ENCODE results near the gene CST5. TPM values are rescaled to one million over a fixed set of nuclear protein-coding genes. Genes with fewer than 3 reads are reported as not detected.

Gene CST5
- polyA plus RNA-seq, 1 of the 3 experiments (the other 2 are of a cell fraction), result not detected

DNA sequence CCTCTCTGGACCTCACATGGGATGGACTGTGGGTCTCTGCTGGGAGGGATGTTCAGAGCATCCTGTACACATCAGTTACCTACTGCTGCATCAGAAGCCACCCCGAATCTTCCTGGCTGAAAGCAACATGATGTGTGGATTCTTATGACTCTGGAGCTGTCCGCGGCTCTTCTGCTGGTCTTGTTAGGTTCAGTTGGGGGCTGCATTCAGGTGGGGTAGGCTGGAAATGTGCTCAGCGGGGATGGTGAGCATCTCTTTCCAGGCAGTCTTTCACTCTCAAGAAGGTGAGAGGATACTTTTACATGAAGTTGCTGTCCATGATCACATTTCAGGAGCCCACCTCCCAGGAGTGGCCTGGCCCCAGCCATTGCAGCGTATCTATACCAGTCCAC, 5.2 kb upstream of the CST5 start:
- no peak overlapping the region for H3K27ac ChIP-seq (ENCODE audit: low read depth in 2 of 2, low read length in 1 of 2)
- TF ChIP-seq FOXM1 (IDR thresholded peaks at IDR 0.05; ENCODE audit: low read depth), result no peak
- no peaks in the 10 kb centered on the region; the same call in 1 of the 2 replicates for H3K27me3 ChIP-seq (ENCODE audit: insufficient read depth)
- 54% methylated on average over 4 of the region's 5 CpGs for WGBS (ENCODE audit: low lambda C conversion rate)
- H3K4me1 ChIP-seq (ENCODE audit: control insufficient read depth in 1 of 2, insufficient read depth in 2 of 2, low read depth in 1 of 2, low read length in 1 of 2), result no peaks in the 10 kb centered on the region
- H2AFZ ChIP-seq (ENCODE audit: low read depth), result no peak overlapping the region
- H3F3A ChIP-seq (replicated peaks; ENCODE audit: insufficient read depth), result no peaks in the 10 kb centered on the region
- H3K9me3 ChIP-seq, result no peaks in the 10 kb centered on the region
- ChIA-PET POLR2A (no interaction called here), CTCF (no interaction called here)
- H4K20me1 ChIP-seq (ENCODE audit: insufficient read depth), result no peaks in the 10 kb centered on the region
- no peaks in the 10 kb centered on the region for H3K36me3 ChIP-seq (replicated peaks in 1 of 2; ENCODE audit: control insufficient read depth in 1 of 2, insufficient read depth in 2 of 2, low read length in 1 of 2)
- DNase-seq, result no peak
- H3K4me2 ChIP-seq, result no peak overlapping the region
- no peaks in the 10 kb centered on the region for H3K79me2 ChIP-seq (ENCODE audit: insufficient read depth)
- H3K9me2 ChIP-seq, result no peaks in the 10 kb centered on the region
- no peak overlapping the region for H3K9ac ChIP-seq
- H3K4me3 ChIP-seq (ENCODE audit: low read depth in 2 of 2, low read length in 1 of 2), result no peak overlapping the region

DNA sequence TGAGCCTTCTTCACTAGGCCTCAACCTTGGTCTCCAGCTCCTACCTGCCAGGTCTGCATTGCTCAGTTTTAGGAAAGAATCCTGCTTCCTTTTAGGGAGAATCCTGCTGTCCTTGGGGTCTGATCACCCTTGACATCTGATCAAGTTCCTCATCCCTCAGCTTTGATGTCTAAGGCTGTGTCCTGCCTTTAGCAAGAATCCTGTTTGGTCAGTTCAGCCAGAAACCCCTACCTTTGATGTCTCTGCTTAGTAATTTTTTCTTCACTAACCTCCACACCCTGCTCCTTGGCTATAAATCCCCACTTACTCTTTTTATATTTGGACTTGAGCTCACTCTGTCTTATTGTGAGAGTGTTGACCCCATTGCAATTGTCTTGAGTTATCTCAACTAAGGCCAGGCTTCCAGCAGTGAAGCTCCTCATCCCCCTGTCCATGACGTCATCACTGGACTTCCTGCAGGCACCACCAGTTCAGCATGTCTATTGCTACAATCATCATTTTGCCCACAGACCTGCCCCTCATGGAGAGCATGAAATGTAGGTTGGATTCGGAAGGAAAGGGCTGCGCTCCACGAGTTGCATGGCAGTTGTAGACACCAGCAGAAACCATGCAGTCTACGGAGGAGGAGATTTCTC, 4.7 kb upstream of the CST5 start:
- Histone ChIP-seq H3K9me2 (no peaks in the 10 kb centered on the region), H3K27ac (ENCODE audit: low read depth in 2 of 2, low read length in 1 of 2) (no peak overlapping the region), H3K4me2 (no peak overlapping the region), H3K4me1 (ENCODE audit: control insufficient read depth in 1 of 2, insufficient read depth in 2 of 2, low read depth in 1 of 2, low read length in 1 of 2) (no peaks in the 10 kb centered on the region), H3K27me3 (ENCODE audit: insufficient read depth) (no peaks in the 10 kb centered on the region; the same call in 1 of the 2 replicates), H2AFZ (ENCODE audit: low read depth) (no peak overlapping the region), H3F3A (replicated peaks; ENCODE audit: insufficient read depth) (no peaks in the 10 kb centered on the region), H3K36me3 (replicated peaks in 1 of 2; ENCODE audit: control insufficient read depth in 1 of 2, insufficient read depth in 2 of 2, low read length in 1 of 2) (no peaks in the 10 kb centered on the region), H3K4me3 (ENCODE audit: low read depth in 2 of 2, low read length in 1 of 2) (no peak overlapping the region), H4K20me1 (ENCODE audit: insufficient read depth) (no peaks in the 10 kb centered on the region), H3K79me2 (ENCODE audit: insufficient read depth) (no peaks in the 10 kb centered on the region), H3K9me3 (no peaks in the 10 kb centered on the region), H3K9ac (no peak overlapping the region)
- 41% methylated on average over 5 of the region's 5 CpGs for WGBS (ENCODE audit: low lambda C conversion rate)
- TF ChIP-seq FOXM1 (IDR thresholded peaks at IDR 0.05; ENCODE audit: low read depth), result no peak
- TF ChIP-seq, protein P1, sequence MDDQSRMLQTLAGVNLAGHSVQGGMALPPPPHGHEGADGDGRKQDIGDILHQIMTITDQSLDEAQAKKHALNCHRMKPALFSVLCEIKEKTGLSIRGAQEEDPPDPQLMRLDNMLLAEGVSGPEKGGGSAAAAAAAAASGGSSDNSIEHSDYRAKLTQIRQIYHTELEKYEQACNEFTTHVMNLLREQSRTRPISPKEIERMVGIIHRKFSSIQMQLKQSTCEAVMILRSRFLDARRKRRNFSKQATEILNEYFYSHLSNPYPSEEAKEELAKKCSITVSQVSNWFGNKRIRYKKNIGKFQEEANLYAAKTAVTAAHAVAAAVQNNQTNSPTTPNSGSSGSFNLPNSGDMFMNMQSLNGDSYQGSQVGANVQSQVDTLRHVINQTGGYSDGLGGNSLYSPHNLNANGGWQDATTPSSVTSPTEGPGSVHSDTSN (IDR thresholded peaks at IDR 0.05), result no peak
- TF ChIP-seq SIN3A (IDR thresholded peaks at IDR 0.05; ENCODE audit: borderline replicate concordance, low read depth, low read length), result no peak
- TF ChIP-seq SMC3 (IDR thresholded peaks at IDR 0.05; ENCODE audit: low read depth, low read length), result no peak
- no peak for TF ChIP-seq JUND (IDR thresholded peaks at IDR 0.05)
- TF ChIP-seq MXI1 (IDR thresholded peaks at IDR 0.05; ENCODE audit: low read depth, low read length), result no peak
- no peak for TF ChIP-seq ZBTB33 (IDR thresholded peaks at IDR 0.05; ENCODE audit: borderline replicate concordance, low read depth)
- no peak for TF ChIP-seq GABPA (IDR thresholded peaks at IDR 0.05; ENCODE audit: low read depth)
- TF ChIP-seq, protein P2, sequence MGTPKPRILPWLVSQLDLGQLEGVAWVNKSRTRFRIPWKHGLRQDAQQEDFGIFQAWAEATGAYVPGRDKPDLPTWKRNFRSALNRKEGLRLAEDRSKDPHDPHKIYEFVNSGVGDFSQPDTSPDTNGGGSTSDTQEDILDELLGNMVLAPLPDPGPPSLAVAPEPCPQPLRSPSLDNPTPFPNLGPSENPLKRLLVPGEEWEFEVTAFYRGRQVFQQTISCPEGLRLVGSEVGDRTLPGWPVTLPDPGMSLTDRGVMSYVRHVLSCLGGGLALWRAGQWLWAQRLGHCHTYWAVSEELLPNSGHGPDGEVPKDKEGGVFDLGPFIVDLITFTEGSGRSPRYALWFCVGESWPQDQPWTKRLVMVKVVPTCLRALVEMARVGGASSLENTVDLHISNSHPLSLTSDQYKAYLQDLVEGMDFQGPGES (IDR thresholded peaks at IDR 0.05; ENCODE audit: low read depth, low read length), result no peak
- no peak for TF ChIP-seq EZH2phosphoT487 (IDR thresholded peaks at IDR 0.05; ENCODE audit: borderline replicate concordance, low read depth)
- TF ChIP-seq MEF2A (IDR thresholded peaks at IDR 0.05; ENCODE audit: borderline replicate concordance, low read depth), result no peak
- TF ChIP-seq EP300 (IDR thresholded peaks at IDR 0.05; ENCODE audit: borderline replicate concordance in 1 of 2, low read depth in 1 of 2, low read length in 1 of 2), result no peak
- TF ChIP-seq CHD2 (IDR thresholded peaks at IDR 0.05; ENCODE audit: low read length, partially characterized antibody), result no peak
- TF ChIP-seq TCF12 (IDR thresholded peaks at IDR 0.05), result no peak
- TF ChIP-seq, protein P3, sequence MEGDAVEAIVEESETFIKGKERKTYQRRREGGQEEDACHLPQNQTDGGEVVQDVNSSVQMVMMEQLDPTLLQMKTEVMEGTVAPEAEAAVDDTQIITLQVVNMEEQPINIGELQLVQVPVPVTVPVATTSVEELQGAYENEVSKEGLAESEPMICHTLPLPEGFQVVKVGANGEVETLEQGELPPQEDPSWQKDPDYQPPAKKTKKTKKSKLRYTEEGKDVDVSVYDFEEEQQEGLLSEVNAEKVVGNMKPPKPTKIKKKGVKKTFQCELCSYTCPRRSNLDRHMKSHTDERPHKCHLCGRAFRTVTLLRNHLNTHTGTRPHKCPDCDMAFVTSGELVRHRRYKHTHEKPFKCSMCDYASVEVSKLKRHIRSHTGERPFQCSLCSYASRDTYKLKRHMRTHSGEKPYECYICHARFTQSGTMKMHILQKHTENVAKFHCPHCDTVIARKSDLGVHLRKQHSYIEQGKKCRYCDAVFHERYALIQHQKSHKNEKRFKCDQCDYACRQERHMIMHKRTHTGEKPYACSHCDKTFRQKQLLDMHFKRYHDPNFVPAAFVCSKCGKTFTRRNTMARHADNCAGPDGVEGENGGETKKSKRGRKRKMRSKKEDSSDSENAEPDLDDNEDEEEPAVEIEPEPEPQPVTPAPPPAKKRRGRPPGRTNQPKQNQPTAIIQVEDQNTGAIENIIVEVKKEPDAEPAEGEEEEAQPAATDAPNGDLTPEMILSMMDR (IDR thresholded peaks at IDR 0.05), result no peak
- TF ChIP-seq ELF1 (IDR thresholded peaks at IDR 0.05), result no peak
- TF ChIP-seq TAF1 (IDR thresholded peaks at IDR 0.05; ENCODE audit: borderline replicate concordance, low read depth, low read length), result no peak
- TF ChIP-seq, protein P4, sequence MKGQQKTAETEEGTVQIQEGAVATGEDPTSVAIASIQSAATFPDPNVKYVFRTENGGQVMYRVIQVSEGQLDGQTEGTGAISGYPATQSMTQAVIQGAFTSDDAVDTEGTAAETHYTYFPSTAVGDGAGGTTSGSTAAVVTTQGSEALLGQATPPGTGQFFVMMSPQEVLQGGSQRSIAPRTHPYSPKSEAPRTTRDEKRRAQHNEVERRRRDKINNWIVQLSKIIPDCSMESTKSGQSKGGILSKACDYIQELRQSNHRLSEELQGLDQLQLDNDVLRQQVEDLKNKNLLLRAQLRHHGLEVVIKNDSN (IDR thresholded peaks at IDR 0.05; ENCODE audit: borderline replicate concordance, low read depth), result no peak
- TF ChIP-seq GATA2 (CRISPR knock-in tag; IDR thresholded peaks at IDR 0.05), result no peak
- DNase-seq, result no peak
- ChIA-PET POLR2A (no interaction called here), CTCF (interaction anchor here (0.6 kb wide), 1 partner anchor 13 kb away, joined by 3 read pairs; no protein-coding TSS in a partner anchor)
